ENCODE measurements around the gene LRRC4.

- TF ChIP-seq CTCF (IDR thresholded peaks at IDR 0.05) (no peak), ZFX (IDR thresholded peaks at IDR 0.05; ENCODE audit: borderline replicate concordance) (no peak)
Observed at GRCh38 chr7:127980901-127981300, 50.3 kb downstream of the LRRC4 start.
